Gastroesophageal sphincter (tissue), 3 donors: ENCODE results near the gene COL4A2.

Source experiments
- EP300 ChIP-seq: sonication (generic); formaldehyde crosslinking; IDR thresholded peaks from one replicate; pipeline ENCODE4 v1.6.1; 2017; ENCODE audit warnings: antibody characterized with exemption, mild to moderate bottlenecking
- POLR2A ChIP-seq, 2 donors: fragments of 450-650 bp; IDR thresholded peaks; one replicate each; pipeline ENCODE4 v1.6.1; 2017; ENCODE audit warnings: antibody characterized with exemption in 2 of 2, mild to moderate bottlenecking in 2 of 2, moderate library complexity in 1 of 2
- TF ChIP-seq, protein P1 (sequence below), 4 experiments: fragments of 200-600 bp in 2 of 4; fragments of 450-650 bp in 2 of 4; sonication (generic) in 1 of 4; IDR thresholded peaks; one replicate each; pipeline ENCODE4 v1.5.1; 2017 to 2019; ENCODE audit warnings: antibody characterized with exemption in 4 of 4, mild to moderate bottlenecking in 2 of 4, moderate library complexity in 2 of 4

DNA sequence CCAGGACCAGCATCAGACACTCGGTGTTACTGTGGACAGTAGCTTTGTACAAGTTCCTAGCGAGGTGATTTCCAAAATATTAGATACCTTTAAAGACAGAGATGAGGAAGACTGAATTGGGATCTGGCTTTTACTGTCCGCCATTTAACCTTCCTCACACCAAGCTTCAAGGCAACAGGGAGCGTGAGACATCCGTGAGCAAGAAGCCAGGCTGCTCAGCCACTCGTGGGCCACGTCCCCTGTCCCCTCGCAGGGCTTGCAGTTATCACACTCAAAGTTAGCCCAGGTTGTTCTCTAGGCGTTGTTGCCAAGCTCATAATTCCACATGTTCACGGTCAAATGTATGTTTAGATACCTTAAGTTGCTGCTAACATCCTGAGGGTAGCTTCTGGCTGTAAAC, 102.9 kb downstream of the COL4A2 start:
- TF ChIP-seq POLR2A (IDR thresholded peaks at IDR 0.05) (no peak), EP300 (no peak)
- TF ChIP-seq, protein P1, sequence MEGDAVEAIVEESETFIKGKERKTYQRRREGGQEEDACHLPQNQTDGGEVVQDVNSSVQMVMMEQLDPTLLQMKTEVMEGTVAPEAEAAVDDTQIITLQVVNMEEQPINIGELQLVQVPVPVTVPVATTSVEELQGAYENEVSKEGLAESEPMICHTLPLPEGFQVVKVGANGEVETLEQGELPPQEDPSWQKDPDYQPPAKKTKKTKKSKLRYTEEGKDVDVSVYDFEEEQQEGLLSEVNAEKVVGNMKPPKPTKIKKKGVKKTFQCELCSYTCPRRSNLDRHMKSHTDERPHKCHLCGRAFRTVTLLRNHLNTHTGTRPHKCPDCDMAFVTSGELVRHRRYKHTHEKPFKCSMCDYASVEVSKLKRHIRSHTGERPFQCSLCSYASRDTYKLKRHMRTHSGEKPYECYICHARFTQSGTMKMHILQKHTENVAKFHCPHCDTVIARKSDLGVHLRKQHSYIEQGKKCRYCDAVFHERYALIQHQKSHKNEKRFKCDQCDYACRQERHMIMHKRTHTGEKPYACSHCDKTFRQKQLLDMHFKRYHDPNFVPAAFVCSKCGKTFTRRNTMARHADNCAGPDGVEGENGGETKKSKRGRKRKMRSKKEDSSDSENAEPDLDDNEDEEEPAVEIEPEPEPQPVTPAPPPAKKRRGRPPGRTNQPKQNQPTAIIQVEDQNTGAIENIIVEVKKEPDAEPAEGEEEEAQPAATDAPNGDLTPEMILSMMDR (IDR thresholded peaks at IDR 0.05) = no peak
